ENCODE measurements around the gene CTNNA3. TPM values are rescaled to one million over a fixed set of nuclear protein-coding genes. Genes with fewer than 3 reads are reported as not detected.

CTNNA3 gene
- total and polyA plus RNA-seq, 4 donors, result 0.16 to 2.4 (median 1.4) TPM

DNA sequence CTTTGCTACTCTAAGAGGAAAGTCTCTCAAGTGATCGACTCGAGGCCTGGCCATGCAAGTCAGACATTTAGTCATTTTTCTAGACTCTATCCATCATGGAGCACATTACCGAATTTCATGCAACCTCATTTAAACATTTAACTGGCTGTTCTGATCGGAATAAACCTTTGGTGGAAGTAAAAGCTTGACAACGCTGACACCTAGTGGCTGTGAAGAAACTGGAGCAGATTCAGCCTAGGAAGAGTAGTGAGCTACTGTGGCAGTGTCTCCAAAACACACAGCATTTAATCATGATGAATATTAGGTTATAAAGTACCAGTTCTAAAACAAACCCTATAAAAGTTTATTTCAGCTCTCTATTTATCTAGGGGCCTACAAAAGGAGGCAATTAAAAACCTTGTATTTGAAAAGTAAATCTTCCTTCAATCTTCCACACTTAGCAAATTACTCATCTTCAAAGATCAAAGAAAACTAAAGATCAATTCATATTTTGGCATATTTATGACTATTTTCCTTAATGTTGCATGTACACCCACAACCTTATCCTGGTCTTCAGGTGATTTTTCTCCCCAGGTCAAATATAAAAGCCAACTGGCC lies 175.0 kb downstream of the CTNNA3 start (continued):
- TF ChIP-seq JUND (IDR thresholded peaks at IDR 0.05) (no peak), RAD21 (IDR thresholded peaks at IDR 0.05) (peak; percentile 91 to 93), HNF4G (IDR thresholded peaks at IDR 0.05) (no peak), EGR1 (IDR thresholded peaks at IDR 0.05; ENCODE audit: low read depth in 2 of 2) (no peak), HNF4A (conservative IDR thresholded peaks at IDR 0.05) (no peak)

DNA sequence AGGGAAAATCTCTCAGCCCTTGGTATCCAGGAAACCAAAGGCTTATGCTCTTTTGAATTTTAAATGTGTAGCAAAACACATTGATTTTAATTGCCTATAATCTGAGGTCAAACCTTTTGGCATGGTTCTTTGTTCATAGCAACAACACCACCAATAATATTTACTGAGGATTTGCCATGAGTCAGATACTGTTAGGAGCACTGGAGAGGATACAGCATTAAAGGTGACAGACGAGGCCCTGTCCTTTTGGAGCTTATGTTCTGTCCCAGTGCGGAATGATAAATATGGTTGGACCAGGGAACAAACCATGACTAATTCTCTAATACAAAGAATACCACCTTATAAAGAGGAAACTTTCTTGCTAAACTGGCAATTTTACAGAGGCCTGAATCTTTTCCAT lies 176.6 kb downstream of the CTNNA3 start:
- no peaks in the 10 kb centered on the region for H3K9me3 ChIP-seq (ENCODE audit: control insufficient read depth in 4 of 4, low read length in 3 of 4)
- no peak for DNase-seq (ENCODE audit: low spot score)
- H3K27ac ChIP-seq (ENCODE audit: low read depth in 1 of 2, low read length in 2 of 2), result no peak overlapping the region
- no peak for TF ChIP-seq GABPA (IDR thresholded peaks at IDR 0.05 in 1 of 2, conservative IDR thresholded peaks at IDR 0.05 in 1 of 2)
- TF ChIP-seq JUND (IDR thresholded peaks at IDR 0.05), result no peak
- no peak for TF ChIP-seq HNF4G (IDR thresholded peaks at IDR 0.05)
- TF ChIP-seq YY1 (IDR thresholded peaks at IDR 0.05), result no peak
- TF ChIP-seq, protein P1, sequence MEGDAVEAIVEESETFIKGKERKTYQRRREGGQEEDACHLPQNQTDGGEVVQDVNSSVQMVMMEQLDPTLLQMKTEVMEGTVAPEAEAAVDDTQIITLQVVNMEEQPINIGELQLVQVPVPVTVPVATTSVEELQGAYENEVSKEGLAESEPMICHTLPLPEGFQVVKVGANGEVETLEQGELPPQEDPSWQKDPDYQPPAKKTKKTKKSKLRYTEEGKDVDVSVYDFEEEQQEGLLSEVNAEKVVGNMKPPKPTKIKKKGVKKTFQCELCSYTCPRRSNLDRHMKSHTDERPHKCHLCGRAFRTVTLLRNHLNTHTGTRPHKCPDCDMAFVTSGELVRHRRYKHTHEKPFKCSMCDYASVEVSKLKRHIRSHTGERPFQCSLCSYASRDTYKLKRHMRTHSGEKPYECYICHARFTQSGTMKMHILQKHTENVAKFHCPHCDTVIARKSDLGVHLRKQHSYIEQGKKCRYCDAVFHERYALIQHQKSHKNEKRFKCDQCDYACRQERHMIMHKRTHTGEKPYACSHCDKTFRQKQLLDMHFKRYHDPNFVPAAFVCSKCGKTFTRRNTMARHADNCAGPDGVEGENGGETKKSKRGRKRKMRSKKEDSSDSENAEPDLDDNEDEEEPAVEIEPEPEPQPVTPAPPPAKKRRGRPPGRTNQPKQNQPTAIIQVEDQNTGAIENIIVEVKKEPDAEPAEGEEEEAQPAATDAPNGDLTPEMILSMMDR (IDR thresholded peaks at IDR 0.05; ENCODE audit: low read depth, low read length, missing input control), result no peak
- no peak for TF ChIP-seq FOXA1 (IDR thresholded peaks at IDR 0.05)
- H3K9ac ChIP-seq (ENCODE audit: low read depth in 1 of 2, low read length in 2 of 2), result no peak overlapping the region
- H3K4me1 ChIP-seq (ENCODE audit: control insufficient read depth in 4 of 4, insufficient read depth in 4 of 4, low read length in 3 of 4), result peaks cover 0 to 3% (median 0%) of the 10 kb centered on the region in 4 donors
- H3K4me3 ChIP-seq (ENCODE audit: low read depth in 1 of 3, low read length in 3 of 3), result no peak overlapping the region
- H3K27me3 ChIP-seq (ENCODE audit: control insufficient read depth in 4 of 4, insufficient read depth in 4 of 4, low read length in 3 of 4), result no peaks in the 10 kb centered on the region
- H3K36me3 ChIP-seq (ENCODE audit: control insufficient read depth in 4 of 4, insufficient read depth in 3 of 4, low read depth in 1 of 4, low read length in 3 of 4), result no peaks in the 10 kb centered on the region
- 91% methylated on average over 2 of the region's 2 CpGs for whole genome bisulfite sequencing

DNA sequence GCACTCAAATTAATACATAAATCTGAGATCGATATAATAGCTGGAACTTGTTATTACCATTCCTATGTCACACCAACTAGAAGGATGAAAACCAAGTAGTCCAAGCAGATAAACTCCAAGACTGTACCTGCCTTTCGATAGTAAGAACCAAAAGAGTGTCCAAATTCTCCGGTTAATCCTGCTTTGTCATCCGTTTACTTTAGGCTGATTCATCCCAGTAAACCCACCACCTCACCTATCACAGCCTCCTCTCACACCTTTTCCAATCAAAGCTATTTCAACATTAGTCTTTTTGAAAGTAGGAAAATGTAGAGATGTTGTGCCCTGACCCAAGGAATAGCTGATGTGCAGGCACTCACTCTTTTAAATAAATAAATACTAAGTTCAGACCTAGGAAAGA lies 177.2 kb downstream of the CTNNA3 start:
- H3K9me3 ChIP-seq (ENCODE audit: control insufficient read depth in 4 of 4, low read length in 3 of 4), result no peaks in the 10 kb centered on the region
- H3K36me3 ChIP-seq (ENCODE audit: control insufficient read depth in 4 of 4, insufficient read depth in 3 of 4, low read depth in 1 of 4, low read length in 3 of 4), result no peaks in the 10 kb centered on the region
- WGBS, result 85% methylated on average over 4 of the region's 4 CpGs
- H3K4me3 ChIP-seq (ENCODE audit: low read depth in 1 of 3, low read length in 3 of 3), result no peak overlapping the region
- no peak overlapping the region for H3K27ac ChIP-seq (ENCODE audit: low read depth in 1 of 2, low read length in 2 of 2)
- TF ChIP-seq FOXA1 (IDR thresholded peaks at IDR 0.05) (no peak), HNF4G (IDR thresholded peaks at IDR 0.05) (no peak), SP1 (IDR thresholded peaks at IDR 0.05) (no peak), HNF4A (conservative IDR thresholded peaks at IDR 0.05) (no peak), RXRA (IDR thresholded peaks at IDR 0.05) (no peak)
- no peaks in the 10 kb centered on the region for H3K27me3 ChIP-seq (ENCODE audit: control insufficient read depth in 4 of 4, insufficient read depth in 4 of 4, low read length in 3 of 4)
- no peak overlapping the region for H3K9ac ChIP-seq (ENCODE audit: low read depth in 1 of 2, low read length in 2 of 2)
- no peak for DNase-seq (ENCODE audit: low spot score)
- peaks cover 0 to 3% (median 0%) of the 10 kb centered on the region in 4 donors for H3K4me1 ChIP-seq (ENCODE audit: control insufficient read depth in 4 of 4, insufficient read depth in 4 of 4, low read length in 3 of 4)

DNA sequence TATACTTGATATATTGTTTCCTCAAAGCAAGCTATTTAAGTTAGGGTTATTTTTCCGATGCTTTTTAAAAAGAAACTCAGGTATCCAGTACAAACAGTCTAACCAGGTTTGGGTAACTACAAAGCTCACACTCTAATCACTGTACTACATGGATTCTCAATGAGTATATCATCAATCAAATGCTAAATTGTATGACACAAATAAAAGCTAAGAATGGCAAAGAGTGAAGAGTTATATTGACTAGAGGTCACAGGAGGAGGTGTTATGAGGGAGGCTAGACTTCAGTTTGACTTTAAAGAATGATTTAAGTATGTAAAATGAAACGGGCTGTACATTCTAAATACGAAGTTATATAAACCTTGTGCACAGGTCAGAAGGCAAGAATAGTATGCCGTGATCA lies 178.0 kb downstream of the CTNNA3 start:
- no peak for DNase-seq (ENCODE audit: low spot score)
- Histone ChIP-seq H3K27ac (ENCODE audit: low read depth in 1 of 2, low read length in 2 of 2) (no peak overlapping the region), H3K27me3 (ENCODE audit: control insufficient read depth in 4 of 4, insufficient read depth in 4 of 4, low read length in 3 of 4) (no peaks in the 10 kb centered on the region), H3K9me3 (ENCODE audit: control insufficient read depth in 4 of 4, low read length in 3 of 4) (no peaks in the 10 kb centered on the region), H3K9ac (ENCODE audit: low read depth in 1 of 2, low read length in 2 of 2) (no peak overlapping the region), H3K4me3 (ENCODE audit: low read depth in 1 of 3, low read length in 3 of 3) (no peak overlapping the region), H3K36me3 (ENCODE audit: control insufficient read depth in 4 of 4, insufficient read depth in 3 of 4, low read depth in 1 of 4, low read length in 3 of 4) (no peaks in the 10 kb centered on the region), H3K4me1 (ENCODE audit: control insufficient read depth in 4 of 4, insufficient read depth in 4 of 4, low read length in 3 of 4) (peaks cover 0 to 3% (median 0%) of the 10 kb centered on the region in 4 donors)
- TF ChIP-seq, protein P2, sequence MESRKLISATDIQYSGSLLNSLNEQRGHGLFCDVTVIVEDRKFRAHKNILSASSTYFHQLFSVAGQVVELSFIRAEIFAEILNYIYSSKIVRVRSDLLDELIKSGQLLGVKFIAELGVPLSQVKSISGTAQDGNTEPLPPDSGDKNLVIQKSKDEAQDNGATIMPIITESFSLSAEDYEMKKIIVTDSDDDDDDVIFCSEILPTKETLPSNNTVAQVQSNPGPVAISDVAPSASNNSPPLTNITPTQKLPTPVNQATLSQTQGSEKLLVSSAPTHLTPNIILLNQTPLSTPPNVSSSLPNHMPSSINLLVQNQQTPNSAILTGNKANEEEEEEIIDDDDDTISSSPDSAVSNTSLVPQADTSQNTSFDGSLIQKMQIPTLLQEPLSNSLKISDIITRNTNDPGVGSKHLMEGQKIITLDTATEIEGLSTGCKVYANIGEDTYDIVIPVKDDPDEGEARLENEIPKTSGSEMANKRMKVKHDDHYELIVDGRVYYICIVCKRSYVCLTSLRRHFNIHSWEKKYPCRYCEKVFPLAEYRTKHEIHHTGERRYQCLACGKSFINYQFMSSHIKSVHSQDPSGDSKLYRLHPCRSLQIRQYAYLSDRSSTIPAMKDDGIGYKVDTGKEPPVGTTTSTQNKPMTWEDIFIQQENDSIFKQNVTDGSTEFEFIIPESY (IDR thresholded peaks at IDR 0.05), result no peak
- TF ChIP-seq YY1 (IDR thresholded peaks at IDR 0.05) (no peak), JUND (IDR thresholded peaks at IDR 0.05) (no peak), HNF4G (IDR thresholded peaks at IDR 0.05) (no peak), HNF4A (conservative IDR thresholded peaks at IDR 0.05) (no peak), EGR1 (IDR thresholded peaks at IDR 0.05; ENCODE audit: low read depth in 2 of 2) (no peak), RXRA (IDR thresholded peaks at IDR 0.05) (no peak), RAD21 (IDR thresholded peaks at IDR 0.05) (no peak), NR2F2 (IDR thresholded peaks at IDR 0.05) (no peak), TAF1 (conservative IDR thresholded peaks at IDR 0.05) (no peak)
- TF ChIP-seq, protein P3, sequence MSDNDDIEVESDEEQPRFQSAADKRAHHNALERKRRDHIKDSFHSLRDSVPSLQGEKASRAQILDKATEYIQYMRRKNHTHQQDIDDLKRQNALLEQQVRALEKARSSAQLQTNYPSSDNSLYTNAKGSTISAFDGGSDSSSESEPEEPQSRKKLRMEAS (IDR thresholded peaks at IDR 0.05), result no peak
- TF ChIP-seq, protein P4, sequence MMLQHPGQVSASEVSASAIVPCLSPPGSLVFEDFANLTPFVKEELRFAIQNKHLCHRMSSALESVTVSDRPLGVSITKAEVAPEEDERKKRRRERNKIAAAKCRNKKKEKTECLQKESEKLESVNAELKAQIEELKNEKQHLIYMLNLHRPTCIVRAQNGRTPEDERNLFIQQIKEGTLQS (IDR thresholded peaks at IDR 0.05), result no peak
- TF ChIP-seq, protein P1 (IDR thresholded peaks at IDR 0.05; ENCODE audit: low read depth, low read length, missing input control), result no peak
- 86% methylated on average over 4 of the region's 4 CpGs for WGBS
